Measurements from ENCODE around the gene TM9SF3.

The TM9SF3 gene

GRCh38 chr10:96591946-96592345 is 5.1 kb upstream of the TM9SF3 start:
- TF ChIP-seq CTCF (IDR thresholded peaks at IDR 0.05; ENCODE audit: control extremely low read depth, extremely low read depth, low read depth, missing control alignments), result no peak
- POLR2A ChIA-PET, result no interaction called here
- CTCF ChIA-PET, result interaction anchor here (1.1 to 1.8 kb wide), 3 partner anchors 9 to 11 kb away, joined by 4 to 7 read pairs (median 4); no protein-coding TSS in a partner anchor
- no peak for DNase-seq (ENCODE audit: extremely low spot score)

- CTCF ChIA-PET, result interaction anchor here (1.1 kb wide), 1 partner anchor 214 kb away, joined by 3 read pairs; no protein-coding TSS in a partner anchor
- peak; percentile 54 for DNase-seq (ENCODE audit: extremely low spot score)
- POLR2A ChIA-PET, result no interaction called here
- no peak for TF ChIP-seq CTCF (IDR thresholded peaks at IDR 0.05; ENCODE audit: control extremely low read depth, extremely low read depth, low read depth, missing control alignments)
Measured at GRCh38 chr10:96588616-96589419, 2.0 kb upstream of the TM9SF3 start.

GRCh38 chr10:96588060-96588554 is 1.3 kb upstream of the TM9SF3 start:
- DNase-seq (ENCODE audit: extremely low spot score), result no peak
- CTCF ChIA-PET, result interaction anchor here (1.1 kb wide), 1 partner anchor 213 kb away, joined by 3 read pairs; no protein-coding TSS in a partner anchor
- POLR2A ChIA-PET, result no interaction called here
- no peak for TF ChIP-seq CTCF (IDR thresholded peaks at IDR 0.05; ENCODE audit: control extremely low read depth, extremely low read depth, low read depth, missing control alignments)

GRCh38 chr10:96587264-96588059 is 650 bp upstream of the TM9SF3 start:
- DNase-seq (ENCODE audit: extremely low spot score), result no peak
- ChIA-PET CTCF (no interaction called here), POLR2A (no interaction called here)
- no peak for TF ChIP-seq CTCF (IDR thresholded peaks at IDR 0.05; ENCODE audit: control extremely low read depth, extremely low read depth, low read depth, missing control alignments)

GRCh38 chr10:96585736-96586418 is 935 bp downstream of the TM9SF3 start:
- no peak for TF ChIP-seq CTCF (IDR thresholded peaks at IDR 0.05; ENCODE audit: control extremely low read depth, extremely low read depth, low read depth, missing control alignments)
- POLR2A ChIA-PET, result no interaction called here

GRCh38 chr10:96584474-96584873 is 2.3 kb downstream of the TM9SF3 start:
- no peak for DNase-seq (ENCODE audit: extremely low spot score)
- TF ChIP-seq CTCF (IDR thresholded peaks at IDR 0.05; ENCODE audit: control extremely low read depth, extremely low read depth, low read depth, missing control alignments), result no peak
- ChIA-PET CTCF (interaction anchor here (0.9 to 1.4 kb wide), 3 partner anchors 8 to 210 kb away, joined by 3 to 5 read pairs (median 4); no protein-coding TSS in a partner anchor), POLR2A (no interaction called here)

More at GRCh38 chr10:96585736-96586418, 935 bp downstream of the TM9SF3 start:
- DNase-seq (ENCODE audit: extremely low spot score), result no peak
- CTCF ChIA-PET, result interaction anchor here (1.4 kb wide), 1 partner anchor 9 kb away, joined by 5 read pairs; no protein-coding TSS in a partner anchor
